H9 (cell line): Measurements from ENCODE around the gene CTIF. TPM values are rescaled to one million over a fixed set of nuclear protein-coding genes. Genes with fewer than 3 reads are reported as not detected.

Experiments used
- DNase-seq: peaks from one replicate; pipeline ENCODE4 v3.0.0-alpha.2; 2017
- H2AFZ ChIP-seq: one replicate; pipeline ENCODE4 v1.6.1; 2013; ENCODE audit warnings: mild to moderate bottlenecking, low read length, control low read depth, moderate library complexity
- H2AK5ac ChIP-seq: 2 replicates; pipeline ENCODE4 v1.6.1; 2013; ENCODE audit warnings: low read length, control low read depth, mixed read lengths; ENCODE audit not compliant: insufficient read length
- H2BK120ac ChIP-seq: one replicate; pipeline ENCODE4 v1.6.1; 2013; ENCODE audit warnings: low read depth, mild to moderate bottlenecking, low read length, control low read depth, inconsistent platforms; ENCODE audit not compliant: poor library complexity, severe bottlenecking
- H2BK12ac ChIP-seq: 2 replicates; pipeline ENCODE4 v1.6.1; 2013; ENCODE audit warnings: low read length, control low read depth, mixed read lengths, low read depth; ENCODE audit not compliant: insufficient read length
- H2BK15ac ChIP-seq: 2 replicates; pipeline ENCODE4 v1.6.1; 2013; ENCODE audit warnings: low read depth, low read length, control low read depth
- H2BK20ac ChIP-seq: one replicate; pipeline ENCODE4 v1.6.1; 2013; ENCODE audit warnings: low read depth, mild to moderate bottlenecking, low read length, control low read depth, inconsistent platforms; ENCODE audit not compliant: poor library complexity, severe bottlenecking
- H2BK5ac ChIP-seq: 2 replicates; pipeline ENCODE4 v1.6.1; 2013; ENCODE audit warnings: low read length, control low read depth, mixed read lengths; ENCODE audit not compliant: insufficient read length
- H3K14ac ChIP-seq: 2 replicates; pipeline ENCODE4 v1.6.1; 2013; ENCODE audit warnings: low read length, control low read depth; ENCODE audit not compliant: insufficient read depth
- H3K18ac ChIP-seq: 2 replicates; pipeline ENCODE4 v1.6.1; 2013; ENCODE audit warnings: low read depth, mild to moderate bottlenecking, mixed read lengths, low read length, control low read depth; ENCODE audit not compliant: insufficient read length
- H3K23ac ChIP-seq: 2 replicates; pipeline ENCODE4 v1.6.1; 2013; ENCODE audit warnings: low read length, control low read depth, mixed read lengths, low read depth; ENCODE audit not compliant: insufficient read length
- H3K23me2 ChIP-seq: 2 replicates; pipeline ENCODE4 v1.6.1; 2013; ENCODE audit warnings: low read depth, mild to moderate bottlenecking, mixed read lengths, low read length, control low read depth; ENCODE audit not compliant: insufficient read length, poor library complexity, severe bottlenecking
- H3K27ac ChIP-seq: 2 replicates; pipeline ENCODE4 v1.5.1; 2013; ENCODE audit warnings: low read length, control low read depth, mixed read lengths, low read depth; ENCODE audit not compliant: insufficient read length
- H3K27me3 ChIP-seq: 2 replicates; pipeline ENCODE4 v1.6.1; 2013; ENCODE audit warnings: low read length, control low read depth, inconsistent platforms; ENCODE audit not compliant: insufficient read depth
- H3K4ac ChIP-seq: 2 replicates; pipeline ENCODE4 v1.6.1; 2013; ENCODE audit warnings: low read depth, mild to moderate bottlenecking, control low read depth, inconsistent platforms, low read length, moderate library complexity
- H3K4me1 ChIP-seq: 2 replicates; pipeline ENCODE4 v1.6.1; 2013; ENCODE audit warnings: low read length, control low read depth, inconsistent platforms; ENCODE audit not compliant: insufficient read depth
- H3K4me2 ChIP-seq: 2 replicates; pipeline ENCODE4 v1.6.1; 2013; ENCODE audit warnings: low read length, control low read depth, mixed read lengths; ENCODE audit not compliant: insufficient read length, insufficient read depth
- H3K56ac ChIP-seq: 2 replicates; pipeline ENCODE4 v1.6.1; 2013; ENCODE audit warnings: low read depth, mild to moderate bottlenecking, mixed read lengths, low read length, control low read depth; ENCODE audit not compliant: insufficient read length
- H3K79me1 ChIP-seq: 2 replicates; pipeline ENCODE4 v1.6.1; 2013; ENCODE audit warnings: low read depth, mild to moderate bottlenecking, moderate library complexity, low read length, control low read depth, inconsistent platforms; ENCODE audit not compliant: insufficient read depth, poor library complexity, severe bottlenecking
- H3K79me2 ChIP-seq: 2 replicates; pipeline ENCODE4 v1.6.1; 2013; ENCODE audit warnings: low read length, control low read depth, inconsistent platforms; ENCODE audit not compliant: insufficient read depth
- H3K9ac ChIP-seq: 2 replicates; pipeline ENCODE4 v1.6.1; 2013; ENCODE audit warnings: low read length, control low read depth, mixed read lengths; ENCODE audit not compliant: insufficient read length; ENCODE audit errors: extremely low read depth
- H3K9me3 ChIP-seq: one replicate; pipeline ENCODE4 v1.6.1; 2013; ENCODE audit warnings: low read depth, low read length, inconsistent platforms; ENCODE audit not compliant: control insufficient read depth
- H3T11ph ChIP-seq: one replicate; pipeline ENCODE4 v1.6.1; 2013; ENCODE audit warnings: mild to moderate bottlenecking, low read length, control low read depth, inconsistent platforms
- H4K20me1 ChIP-seq: one replicate; pipeline ENCODE4 v1.6.1; 2013; ENCODE audit not compliant: control insufficient read depth, insufficient read length, insufficient read depth
- H4K5ac ChIP-seq: 2 replicates; pipeline ENCODE4 v1.6.1; 2013; ENCODE audit warnings: low read depth, mild to moderate bottlenecking, mixed read lengths, low read length, control low read depth; ENCODE audit not compliant: insufficient read length
- H4K8ac ChIP-seq: replicated peaks from 2 replicates; pipeline ENCODE4 v1.6.1; 2013; ENCODE audit warnings: low read length, control low read depth, mixed read lengths, low read depth; ENCODE audit not compliant: insufficient read length
- H4K91ac ChIP-seq: 2 replicates; pipeline ENCODE4 v1.6.1; 2013; ENCODE audit warnings: low read depth, mild to moderate bottlenecking, moderate library complexity, mixed read lengths, low read length, control low read depth; ENCODE audit not compliant: insufficient read length
- H3K27ac Mint-ChIP-seq, 3 experiments: 2 replicates in 2 of 3; 3 replicates in 1 of 3; pipeline ENCODE4 v1.8.0; 2020 to 2021; ENCODE audit warnings: mixed read lengths in 3 of 3, mild to moderate bottlenecking in 1 of 3, moderate library complexity in 1 of 3
- H3K27me3 Mint-ChIP-seq: 2 replicates; pipeline ENCODE4 v1.8.0; 2021; ENCODE audit warnings: low read depth, mild to moderate bottlenecking, moderate library complexity, mixed read lengths
- H3K36me3 Mint-ChIP-seq, 3 experiments: 2 replicates in 2 of 3; 3 replicates in 1 of 3; pipeline ENCODE4 v1.8.0; 2020 to 2021; ENCODE audit warnings: low read depth in 3 of 3, mixed read lengths in 3 of 3; ENCODE audit not compliant: insufficient read depth in 1 of 3
- H3K4me1 Mint-ChIP-seq, 2 experiments: 2 replicates each; pipeline ENCODE4 v1.8.0; 2020; ENCODE audit warnings: mixed read lengths in 2 of 2
- H3K4me3 Mint-ChIP-seq, 2 experiments: 2 replicates in 1 of 2; 3 replicates in 1 of 2; pipeline ENCODE4 v1.8.0; 2020 to 2021; ENCODE audit warnings: mild to moderate bottlenecking in 2 of 2, mixed read lengths in 2 of 2, moderate library complexity in 1 of 2
- H3K9me3 Mint-ChIP-seq, 2 experiments: 2 replicates in 1 of 2; 3 replicates in 1 of 2; pipeline ENCODE4 v1.8.0; 2020; ENCODE audit warnings: mild to moderate bottlenecking in 2 of 2, mixed read lengths in 2 of 2, moderate library complexity in 1 of 2
- total RNA-seq: library from RNA; stranded (reverse); gene quantifications from 2 replicates; pipeline ENCODE4 v1.2.1, GENCODE V29; 2021
- TF ChIP-seq, protein P1 (sequence below): fragments of 200-600 bp; sonication (generic); conservative IDR thresholded peaks from 3 replicates; pipeline ENCODE4 v1.8.0; 2021; ENCODE audit warnings: antibody characterized with exemption, mild to moderate bottlenecking

Gene CTIF
- total RNA-seq, 1 experiment from 2014 or later, result 15.8 TPM

DNA sequence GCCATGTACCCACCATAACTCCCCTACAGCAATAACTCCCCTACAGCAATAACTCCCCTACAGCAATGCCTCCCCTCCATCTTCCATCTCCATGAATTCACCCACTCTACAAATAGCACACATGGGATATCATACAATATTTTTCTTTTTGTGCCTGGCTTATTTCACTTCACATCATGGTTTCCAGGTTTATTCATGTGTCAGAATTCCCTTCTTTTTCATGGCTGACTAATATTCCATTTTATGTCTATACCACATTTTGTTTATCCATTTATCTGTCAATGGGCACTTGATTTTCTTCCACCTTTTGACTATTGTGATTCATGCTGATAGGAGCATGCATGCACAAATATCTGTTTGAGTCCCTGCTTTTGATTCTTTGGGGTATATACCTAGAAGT is 233.6 kb downstream of the CTIF start:
- Histone ChIP-seq H3K56ac (no peak overlapping the region), H3K23me2 (no peaks in the 10 kb centered on the region), H3K23ac (no peak overlapping the region), H2BK5ac (no peak overlapping the region), H3K18ac (no peak overlapping the region), H4K91ac (no peak overlapping the region), H2BK12ac (no peak overlapping the region), H3T11ph (no peak overlapping the region), H4K8ac (no peak overlapping the region), H3K9ac (no peak overlapping the region), H2BK20ac (no peak overlapping the region), H3K4ac (no peak overlapping the region), H3K9me3 (no peaks in the 10 kb centered on the region), H3K79me1 (no peaks in the 10 kb centered on the region), H2AK5ac (no peak overlapping the region), H3K14ac (no peak overlapping the region), H3K79me2 (no peaks in the 10 kb centered on the region), H3K4me2 (no peak overlapping the region), H4K5ac (no peak overlapping the region), H2BK120ac (no peak overlapping the region), H2AFZ (no peak overlapping the region), H3K4me1 (no peaks in the 10 kb centered on the region), H4K20me1 (no peaks in the 10 kb centered on the region), H3K27ac (no peak overlapping the region), H2BK15ac (no peak overlapping the region), H3K27me3 (no peaks in the 10 kb centered on the region)
- Mint-ChIP-seq H3K27me3 (no peaks in the 10 kb centered on the region; the same call in 1 of the 2 replicates), H3K36me3 (peaks cover 0 to 2% (median 0%) of the 10 kb centered on the region in 3 experiments; a peak in 3 of 7 replicates), H3K9me3 (no peaks in the 10 kb centered on the region), H3K27ac (no peak overlapping the region), H3K4me1 (peaks cover 0 to 15% of the 10 kb centered on the region in 2 experiments; a peak in 2 of 4 replicates), H3K4me3 (no peak overlapping the region)
- TF ChIP-seq, protein P1, sequence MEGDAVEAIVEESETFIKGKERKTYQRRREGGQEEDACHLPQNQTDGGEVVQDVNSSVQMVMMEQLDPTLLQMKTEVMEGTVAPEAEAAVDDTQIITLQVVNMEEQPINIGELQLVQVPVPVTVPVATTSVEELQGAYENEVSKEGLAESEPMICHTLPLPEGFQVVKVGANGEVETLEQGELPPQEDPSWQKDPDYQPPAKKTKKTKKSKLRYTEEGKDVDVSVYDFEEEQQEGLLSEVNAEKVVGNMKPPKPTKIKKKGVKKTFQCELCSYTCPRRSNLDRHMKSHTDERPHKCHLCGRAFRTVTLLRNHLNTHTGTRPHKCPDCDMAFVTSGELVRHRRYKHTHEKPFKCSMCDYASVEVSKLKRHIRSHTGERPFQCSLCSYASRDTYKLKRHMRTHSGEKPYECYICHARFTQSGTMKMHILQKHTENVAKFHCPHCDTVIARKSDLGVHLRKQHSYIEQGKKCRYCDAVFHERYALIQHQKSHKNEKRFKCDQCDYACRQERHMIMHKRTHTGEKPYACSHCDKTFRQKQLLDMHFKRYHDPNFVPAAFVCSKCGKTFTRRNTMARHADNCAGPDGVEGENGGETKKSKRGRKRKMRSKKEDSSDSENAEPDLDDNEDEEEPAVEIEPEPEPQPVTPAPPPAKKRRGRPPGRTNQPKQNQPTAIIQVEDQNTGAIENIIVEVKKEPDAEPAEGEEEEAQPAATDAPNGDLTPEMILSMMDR, result no peak
- no peak for DNase-seq
